Measurements from ENCODE around the gene MEF2A.

DNA sequence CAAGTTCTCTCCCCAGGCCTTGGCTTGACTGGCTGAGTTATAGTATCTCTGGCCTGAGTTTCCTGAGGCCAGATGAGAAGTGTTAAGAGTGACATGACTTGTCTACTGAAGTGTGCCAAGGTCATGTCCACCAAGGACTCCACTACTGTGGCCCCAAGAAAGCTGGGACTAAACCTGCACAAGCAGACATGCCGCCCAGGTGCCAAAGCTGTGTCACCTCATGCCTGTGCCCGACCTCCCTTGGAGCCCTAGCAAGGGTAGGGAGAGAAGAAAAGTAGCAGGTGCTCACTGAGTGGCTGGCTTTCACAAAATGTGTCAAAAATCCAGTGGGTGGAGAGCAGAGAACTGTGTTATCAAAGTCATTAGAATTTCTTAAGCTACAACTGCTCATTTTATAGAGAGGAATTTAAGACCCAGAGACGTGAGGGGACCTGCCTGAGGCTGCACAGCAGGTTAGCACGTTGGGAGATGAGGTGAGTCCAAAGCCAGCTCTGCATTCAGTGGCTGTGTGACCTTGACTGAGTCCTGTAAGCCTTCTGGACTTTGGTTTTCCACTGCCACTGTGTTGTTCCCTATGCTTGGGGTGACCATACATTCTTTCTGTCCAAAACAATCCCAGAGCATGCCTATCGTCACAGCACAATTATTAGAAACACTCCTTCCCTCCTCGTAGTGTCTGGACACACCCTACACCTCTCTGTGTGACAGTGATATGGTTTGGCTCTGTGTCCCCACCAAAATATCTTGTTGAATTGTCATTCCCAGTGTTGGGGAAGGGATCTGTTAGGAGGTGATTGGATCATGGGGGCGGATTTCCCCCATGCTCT, 172.4 kb downstream of the MEF2A start:
- TF ChIP-seq POLR2A (IDR thresholded peaks at IDR 0.05) (no peak), CTCF (IDR thresholded peaks at IDR 0.05) (no peak)
